ENCODE data around the gene CELF2. TPM values are rescaled to one million over a fixed set of nuclear protein-coding genes. Genes with fewer than 3 reads are reported as not detected.
A peak's percentile ranks its signal among the peaks of the same experiment; 100 is the strongest.

CELF2 gene
- total RNA-seq, 1 donor from 2014 or later: 94.9 TPM

DNA sequence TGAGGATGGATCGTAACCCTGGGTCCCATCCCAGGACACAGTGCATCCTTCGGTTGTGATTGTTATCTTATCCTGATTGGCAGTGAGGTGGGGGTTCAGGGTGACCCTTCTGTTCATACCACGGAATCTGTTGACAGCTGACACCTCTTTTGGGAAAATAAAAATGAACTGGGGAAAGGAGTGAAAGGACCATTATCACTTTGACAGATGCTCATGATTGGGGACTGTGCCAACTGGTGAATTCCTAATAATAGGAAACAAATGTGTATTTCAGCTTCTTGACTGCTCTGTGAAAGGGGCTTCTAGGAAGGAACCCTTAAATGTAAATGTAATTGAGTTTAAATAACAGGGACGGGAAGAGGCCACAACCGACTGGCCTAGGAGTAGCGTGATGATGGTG, 65.4 kb downstream of the CELF2 start:
- DNase-seq (ENCODE audit: low spot score): no peak
- no peak for ATAC-seq
- intact Hi-C loops (cut with DNase I): no loop called here

DNA sequence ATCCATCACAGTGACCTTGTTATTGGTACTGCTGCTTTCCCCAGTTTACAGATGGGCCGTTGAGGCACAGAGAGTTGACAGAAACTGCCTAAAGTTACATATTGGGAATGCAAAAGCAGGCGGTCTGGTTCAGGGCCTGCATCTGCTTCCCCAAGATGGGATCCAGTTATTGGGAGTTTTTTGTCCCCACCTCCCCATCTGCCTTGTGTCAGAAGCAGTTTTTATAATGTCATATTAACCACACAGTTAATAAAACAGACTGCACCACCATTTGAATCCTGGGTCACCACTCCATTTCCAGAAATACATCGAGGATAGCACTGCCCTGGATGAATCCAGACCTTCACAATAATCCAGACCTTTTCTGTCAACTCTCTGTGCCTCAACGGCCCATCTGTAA, 67.9 kb downstream of the CELF2 start:
- ATAC-seq (no peak), DNase-seq (ENCODE audit: low spot score) (no peak)
- intact Hi-C loops (cut with DNase I): no loop called here

DNA sequence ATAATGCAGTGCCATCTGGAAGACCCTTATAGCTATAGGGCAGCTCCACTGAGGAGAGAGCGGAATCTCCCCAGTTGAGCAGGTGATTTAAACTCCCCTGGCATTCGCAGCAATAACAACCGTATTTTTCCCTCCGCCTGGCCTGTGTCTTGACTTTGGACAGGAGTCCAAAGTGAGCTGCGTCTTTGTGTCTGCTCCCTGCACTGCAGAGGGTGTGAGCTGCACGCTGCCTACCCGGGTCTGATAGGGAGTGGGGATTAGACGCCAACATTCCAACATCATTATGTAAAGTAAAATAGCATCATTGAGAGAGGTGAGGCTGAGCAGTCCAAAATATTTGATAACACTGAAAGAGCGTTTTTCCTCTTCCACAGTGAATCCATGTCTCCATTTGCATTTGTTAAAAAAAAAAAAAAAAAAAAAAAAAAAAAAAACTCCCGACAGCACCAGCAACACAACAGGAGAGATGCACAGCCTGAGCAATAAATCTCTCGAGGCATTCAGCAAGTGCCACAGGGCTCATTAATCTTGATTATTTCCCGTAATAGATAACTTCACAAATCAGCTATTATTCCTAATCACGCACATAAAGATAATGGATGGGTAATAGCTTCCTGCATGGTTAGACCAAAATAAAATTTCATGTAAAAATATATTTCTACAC, 68.6 kb downstream of the CELF2 start:
- intact Hi-C loops (cut with DNase I): no loop called here
- no peak for DNase-seq (ENCODE audit: low spot score)
- ATAC-seq: peak; percentile 76

DNA sequence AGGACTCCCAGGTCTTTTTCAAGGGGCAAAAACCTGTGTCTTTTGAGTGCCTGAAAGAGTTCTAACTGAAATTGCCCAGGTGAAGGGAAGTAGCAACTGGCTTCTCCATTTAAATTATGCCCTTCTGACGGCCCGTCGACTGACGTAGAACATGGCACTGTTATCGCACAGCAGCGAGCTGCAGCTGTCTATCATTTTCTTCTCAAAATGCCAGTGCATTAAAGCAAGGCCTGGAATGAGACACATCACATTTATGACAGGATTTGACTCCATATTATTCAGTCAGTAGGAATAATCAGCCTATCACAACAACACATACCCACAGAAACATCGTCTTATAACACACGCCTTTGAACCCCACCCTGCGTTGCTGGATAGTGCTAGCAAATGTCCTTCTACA, 69.7 kb downstream of the CELF2 start:
- DNase-seq (ENCODE audit: low spot score) (no peak), ATAC-seq (no peak)
- intact Hi-C loops (cut with DNase I): no loop called here

DNA sequence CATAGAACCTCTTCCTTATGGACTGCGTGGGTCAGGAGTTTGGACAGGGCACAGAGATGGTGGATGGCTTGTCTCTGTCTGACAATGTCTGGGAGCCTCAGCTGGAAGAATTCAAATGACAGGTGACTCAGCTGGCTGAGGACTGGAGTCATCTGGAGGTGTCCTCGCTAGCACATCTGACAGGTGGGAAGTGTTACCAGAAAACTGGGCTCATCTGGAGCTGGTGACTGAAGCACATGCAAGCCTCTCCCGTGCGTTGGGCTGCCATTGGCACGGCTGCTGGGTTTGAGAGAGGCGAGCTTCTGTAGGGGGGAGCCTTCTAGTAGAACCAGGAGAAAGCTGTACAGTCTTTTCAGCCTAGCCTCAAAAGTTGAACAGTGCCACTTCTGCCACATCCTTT, 71.0 kb downstream of the CELF2 start:
- ATAC-seq: no peak
- no peak for DNase-seq (ENCODE audit: low spot score)

DNA sequence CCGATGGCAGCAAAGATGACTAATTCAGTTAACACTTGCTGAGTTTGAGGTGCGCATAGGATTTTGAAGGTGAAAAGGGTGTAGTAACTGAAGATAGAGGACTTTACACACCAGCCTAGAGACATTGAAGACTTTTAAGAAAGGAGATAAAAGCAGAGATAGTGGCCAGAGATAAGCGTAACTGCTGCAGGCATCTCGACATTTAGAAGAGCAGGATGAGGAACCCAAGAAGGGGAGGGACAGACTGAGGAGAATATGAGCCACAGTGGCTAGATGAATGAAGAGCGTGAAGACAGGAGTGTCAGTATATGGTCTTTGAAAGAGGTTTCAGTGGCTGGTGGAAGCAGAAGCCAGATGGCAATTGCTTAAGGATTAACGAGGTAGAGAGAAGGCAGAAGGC, 71.6 kb downstream of the CELF2 start:
- no peak for DNase-seq (ENCODE audit: low spot score)
- no peak for ATAC-seq
- intact Hi-C loops (cut with DNase I): no loop called here

More for the DNA sequence above, 71.0 kb downstream of the CELF2 start:
- intact Hi-C loops (cut with DNase I): no loop called here

DNA sequence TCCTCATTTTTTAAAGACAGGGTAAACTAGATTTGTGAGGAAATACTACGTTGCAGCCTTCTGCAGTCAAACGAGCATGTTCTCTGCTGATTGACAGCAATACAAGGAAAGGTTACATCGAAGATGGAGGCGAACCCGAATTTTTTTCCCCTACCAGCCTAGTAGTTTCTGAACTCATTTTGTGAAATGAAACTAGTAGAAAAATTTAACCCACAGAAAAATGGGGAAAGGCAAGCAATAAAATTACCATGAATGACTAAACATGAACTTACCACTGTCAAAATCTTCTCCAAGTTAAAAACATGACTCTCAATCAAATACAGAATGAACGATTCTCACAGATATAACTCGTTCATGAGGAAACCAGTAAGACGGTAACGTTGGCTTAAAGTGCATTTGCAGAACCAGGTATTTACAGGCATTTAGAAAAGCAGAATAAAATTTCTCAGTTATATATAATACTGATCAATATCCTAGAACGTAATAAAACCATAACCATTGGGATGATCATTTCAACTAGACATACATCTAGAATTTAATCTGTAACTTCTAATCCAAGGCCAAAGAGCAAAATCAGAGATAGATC, 73.9 kb downstream of the CELF2 start:
- DNase-seq (ENCODE audit: low spot score): no peak
- no peak for ATAC-seq
- intact Hi-C loops (cut with DNase I): no loop called here

DNA sequence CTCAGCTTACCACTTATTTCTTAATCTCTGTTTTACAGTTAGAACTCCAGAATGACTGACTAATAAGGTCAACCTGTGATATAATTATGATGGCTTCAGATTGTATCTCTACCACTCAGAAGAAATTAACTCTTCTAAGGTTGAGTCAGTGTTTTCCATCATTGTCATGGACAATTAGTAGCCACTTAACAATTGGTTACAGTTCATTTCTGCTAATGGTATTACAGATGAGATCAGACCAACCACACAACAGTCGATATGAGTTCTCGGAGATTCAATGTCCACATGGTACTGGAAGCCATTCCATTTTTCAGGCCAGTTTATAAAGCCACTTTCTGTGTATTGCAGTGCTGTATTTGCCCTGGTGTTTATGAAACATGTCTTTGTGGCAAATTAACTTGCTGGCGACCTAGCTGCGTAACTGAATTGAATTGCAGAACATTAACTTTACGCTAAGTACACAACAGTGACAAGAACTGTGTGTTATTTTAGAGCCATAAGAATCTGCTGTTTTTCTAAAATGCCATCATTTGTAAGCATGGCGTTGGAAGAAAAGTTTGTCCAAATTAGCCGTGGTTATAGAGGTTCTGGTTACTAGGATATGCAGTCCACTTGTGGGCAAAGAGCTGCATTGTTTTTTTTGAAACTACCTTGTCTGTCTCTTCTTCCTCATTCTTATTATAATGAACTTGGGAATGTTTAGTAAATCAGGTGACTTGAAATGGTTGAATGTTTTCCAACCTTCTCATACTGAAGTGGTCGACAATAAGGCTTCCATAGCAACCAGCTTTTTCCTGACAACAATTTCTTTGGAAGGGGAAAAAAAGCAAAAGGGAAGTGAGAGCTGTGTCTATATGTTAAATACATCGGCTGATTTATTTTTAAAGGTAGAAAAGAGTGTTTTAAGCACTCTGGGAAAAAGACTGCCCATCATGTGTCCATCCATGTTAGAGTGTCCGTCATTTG, 76.4 kb downstream of the CELF2 start:
- intact Hi-C loops (cut with DNase I): no loop called here
- ATAC-seq (no peak), DNase-seq (ENCODE audit: low spot score) (no peak)

DNA sequence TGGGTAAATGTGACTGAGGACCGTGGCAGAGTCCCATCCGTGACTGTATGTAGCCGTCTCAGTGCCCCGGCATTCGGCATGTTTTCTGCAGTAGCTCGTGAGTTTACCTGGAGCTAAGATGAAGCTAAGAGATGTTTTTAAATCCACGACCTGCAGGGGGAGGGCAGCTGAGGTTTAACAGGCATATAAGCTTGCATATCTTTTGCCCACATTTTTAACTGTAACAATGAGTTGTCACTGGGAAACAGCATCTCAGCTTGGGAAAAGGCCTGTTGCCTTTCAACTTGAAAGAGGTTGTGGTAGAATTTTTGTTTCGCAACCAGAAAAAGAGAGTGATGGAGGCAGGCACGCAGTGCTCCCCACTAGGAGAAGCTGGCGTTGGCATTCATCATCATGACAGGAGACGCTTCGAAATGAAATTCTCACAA, 77.7 kb downstream of the CELF2 start:
- DNase-seq (ENCODE audit: low spot score) (no peak), ATAC-seq (no peak)
- intact Hi-C loops (cut with DNase I): no loop called here

DNA sequence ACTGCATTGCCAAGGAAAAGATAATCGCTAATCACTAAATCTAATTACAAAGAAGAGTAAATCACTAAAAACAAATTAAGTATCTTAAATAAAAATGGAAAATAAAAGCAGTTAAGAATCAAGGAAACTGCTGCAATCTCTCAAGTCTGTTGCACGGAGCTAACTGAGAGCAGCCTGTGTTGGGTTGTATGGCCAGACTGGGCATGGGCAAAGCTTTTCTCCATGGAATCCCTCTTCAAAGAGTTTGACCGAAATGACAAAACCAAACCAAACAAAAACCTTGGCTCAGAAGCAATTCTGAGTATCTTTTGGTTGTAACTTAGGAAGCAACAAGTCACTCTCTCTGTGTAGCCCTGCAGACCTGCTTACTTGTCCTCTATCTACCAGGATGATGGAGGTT, 78.8 kb downstream of the CELF2 start:
- ATAC-seq: no peak
- intact Hi-C loops (cut with DNase I): no loop called here
- no peak for DNase-seq (ENCODE audit: low spot score)

DNA sequence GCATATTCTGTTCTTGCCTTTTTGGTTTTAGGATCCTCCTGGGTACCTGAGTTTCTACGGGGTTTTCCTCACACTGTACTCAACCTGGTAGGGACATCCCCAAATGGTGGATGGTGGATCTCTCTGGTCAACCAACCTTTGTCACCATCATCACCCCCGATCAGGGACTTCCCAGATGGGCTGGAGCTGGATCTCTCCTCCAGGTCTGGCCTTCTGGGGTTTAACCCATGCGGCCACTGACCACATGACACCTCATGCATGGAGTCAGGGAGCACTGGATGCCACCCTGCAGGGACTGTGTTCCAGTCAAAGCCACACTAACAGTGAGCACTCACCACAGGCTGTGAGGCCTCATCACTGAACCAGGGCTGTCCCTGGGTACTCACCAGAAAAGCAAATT, 80.0 kb downstream of the CELF2 start:
- ATAC-seq (peak; percentile 24), DNase-seq (ENCODE audit: low spot score) (no peak)
- intact Hi-C loops (cut with DNase I): no loop called here

DNA sequence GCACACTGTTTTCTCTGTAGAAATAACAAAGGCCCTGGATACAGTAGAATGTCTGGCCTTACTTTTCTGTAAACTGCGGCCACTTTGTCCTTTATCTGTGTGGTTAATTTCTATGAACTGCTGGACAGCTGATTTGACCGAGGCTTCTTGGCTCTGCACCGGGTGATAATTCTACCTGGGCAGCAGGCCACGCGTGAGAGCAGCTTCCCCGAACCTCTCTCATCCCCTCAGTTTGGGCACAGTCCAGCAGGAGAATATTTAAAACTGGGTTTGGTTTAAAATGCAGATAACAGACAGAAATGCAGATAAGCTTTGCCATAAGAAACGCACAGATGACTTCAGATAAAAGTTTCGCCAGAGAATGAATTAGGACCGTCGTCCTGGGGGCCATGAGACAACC, 81.0 kb downstream of the CELF2 start:
- no peak for ATAC-seq
- intact Hi-C loops (cut with DNase I): no loop called here
- no peak for DNase-seq (ENCODE audit: low spot score)

DNA sequence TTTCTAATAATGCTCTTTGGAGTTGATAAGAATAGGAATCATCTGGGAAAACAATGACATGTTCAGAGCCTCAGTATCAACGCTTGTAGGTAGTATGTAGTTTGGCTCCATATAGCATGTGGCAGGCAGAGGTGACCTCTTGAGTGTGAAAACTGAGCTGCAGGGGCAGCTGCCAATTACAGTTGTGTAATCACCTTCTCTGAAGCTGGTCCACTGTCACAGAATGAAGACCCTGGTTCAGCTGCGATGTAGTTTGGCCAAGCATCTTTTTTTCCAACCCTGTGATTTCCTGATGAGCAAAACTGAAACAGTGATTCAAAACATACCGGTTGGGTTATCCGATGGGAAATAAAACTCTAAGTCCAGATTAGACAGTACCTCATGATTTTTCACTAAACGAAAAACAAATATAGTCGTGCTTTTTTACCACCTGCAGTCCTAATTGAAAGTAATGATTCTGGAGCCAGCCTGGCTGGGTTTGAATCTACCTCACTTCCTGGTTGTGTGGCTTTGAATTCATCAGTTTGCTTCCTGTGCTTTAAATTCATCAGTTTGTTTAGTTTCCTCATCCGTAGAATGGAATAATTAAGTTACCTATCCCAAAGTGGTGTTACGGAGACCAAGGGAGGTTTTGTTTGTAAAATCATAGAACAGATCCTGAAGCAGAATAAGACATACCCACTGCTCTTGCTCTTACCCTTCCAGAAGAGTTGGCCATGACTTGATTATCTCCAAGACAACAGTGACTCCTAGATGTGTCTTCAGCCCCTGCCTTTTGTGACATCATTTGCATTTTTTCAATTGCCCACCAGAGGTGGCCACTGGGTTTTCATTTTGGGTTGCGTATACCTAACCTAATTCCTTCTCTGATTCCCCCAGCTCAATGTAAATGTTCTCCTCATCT, 87.4 kb downstream of the CELF2 start:
- DNase-seq (ENCODE audit: low spot score) (no peak), ATAC-seq (no peak)
- intact Hi-C loops (cut with DNase I): no loop called here

DNA sequence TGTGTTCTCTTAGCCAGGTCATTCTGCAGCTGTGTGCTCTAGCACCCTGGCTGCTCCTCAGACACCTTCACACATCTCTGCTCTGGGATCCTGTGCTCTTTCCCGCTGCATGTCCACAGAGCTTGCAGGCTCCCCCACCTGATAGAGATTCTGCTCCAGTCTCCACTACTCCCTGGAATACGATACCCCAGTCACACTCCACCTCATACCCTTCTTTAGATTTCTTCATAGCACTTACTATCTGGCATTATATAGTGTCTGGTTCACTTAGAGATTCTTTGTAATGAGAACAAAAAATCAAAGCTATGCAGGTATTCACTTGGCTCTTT, 88.0 kb downstream of the CELF2 start:
- ATAC-seq: no peak
- no peak for DNase-seq (ENCODE audit: low spot score)
- intact Hi-C loops (cut with DNase I): no loop called here

DNA sequence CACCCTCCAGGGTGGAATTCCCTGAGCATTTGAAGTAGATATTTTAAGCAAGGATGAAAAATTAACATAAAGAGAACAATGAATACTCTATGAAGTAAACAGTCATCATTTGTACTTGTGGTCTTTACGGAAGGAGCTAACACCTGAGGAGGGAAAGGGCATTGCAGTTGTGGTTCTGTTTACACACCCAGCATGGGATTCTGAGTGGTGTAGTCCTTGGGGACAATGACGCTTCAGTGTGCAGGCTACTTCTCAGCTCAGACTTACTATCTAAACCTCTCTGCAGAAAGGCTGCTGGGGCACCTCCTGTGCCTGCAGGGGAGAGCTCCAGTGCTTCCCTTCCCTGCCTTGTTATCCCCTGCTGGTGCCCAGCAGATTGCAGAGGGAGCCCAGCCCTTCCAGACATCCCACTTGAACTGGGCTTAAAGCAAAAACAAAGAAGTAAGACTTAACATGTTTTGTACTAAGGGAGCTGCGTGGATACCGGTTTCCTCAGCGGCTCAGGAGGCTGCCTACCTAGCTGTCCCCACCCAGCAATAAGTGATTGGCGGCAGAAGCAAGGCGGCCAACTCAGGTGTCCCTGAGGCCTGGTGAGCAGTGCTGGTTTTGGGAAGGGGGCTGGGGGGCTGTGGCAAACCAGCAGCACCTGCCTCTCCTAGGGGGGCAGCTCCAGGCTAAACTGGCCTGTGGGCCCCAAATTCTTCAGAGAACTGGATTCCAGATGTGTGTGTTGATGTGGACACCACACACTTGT, 89.1 kb downstream of the CELF2 start:
- DNase-seq (ENCODE audit: low spot score) (no peak), ATAC-seq (peak; percentile 20)
- intact Hi-C loops (cut with DNase I): no loop called here

DNA sequence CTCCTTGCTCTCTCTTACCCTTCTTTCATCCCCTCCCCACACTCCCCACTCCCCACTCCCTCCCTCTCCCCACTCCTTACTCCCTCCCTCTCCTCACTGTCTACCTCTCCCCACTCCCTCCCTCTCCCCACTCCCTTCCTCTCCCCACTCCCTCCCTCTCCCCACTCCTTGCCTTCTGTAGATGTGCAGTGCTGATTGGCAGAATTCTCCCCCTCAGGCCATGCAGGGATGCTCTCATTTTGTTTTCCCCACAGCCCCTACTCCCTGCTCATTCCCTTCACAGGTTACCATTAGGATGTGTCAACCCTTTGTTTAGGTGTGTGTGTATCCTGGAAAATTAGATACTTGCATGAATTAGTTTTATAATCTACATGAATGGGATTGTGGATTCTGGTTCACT, 90.3 kb downstream of the CELF2 start:
- ATAC-seq: no peak
- DNase-seq (ENCODE audit: low spot score): no peak
- intact Hi-C loops (cut with DNase I): no loop called here

DNA sequence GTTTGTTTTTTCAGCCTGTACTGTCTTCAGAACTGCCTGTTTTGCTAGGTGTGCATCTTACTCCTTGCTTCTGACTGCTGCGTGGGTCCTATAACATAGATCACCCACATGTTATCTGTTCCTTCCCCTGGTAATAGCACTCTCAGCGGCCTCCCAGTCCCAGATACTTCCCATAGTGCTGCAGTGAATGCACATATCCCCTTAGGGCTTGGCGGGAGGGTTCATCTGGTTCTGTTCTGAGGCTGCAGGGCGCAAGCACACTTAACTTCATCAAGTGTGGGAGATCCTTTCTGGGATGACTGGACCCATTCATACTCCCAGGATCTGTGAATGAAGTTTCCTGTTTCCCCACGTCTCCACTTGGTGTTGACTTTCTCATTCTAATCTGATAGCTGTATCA, 90.7 kb downstream of the CELF2 start:
- ATAC-seq (peak; percentile 29), DNase-seq (ENCODE audit: low spot score) (no peak)
- intact Hi-C loops (cut with DNase I): no loop called here

DNA sequence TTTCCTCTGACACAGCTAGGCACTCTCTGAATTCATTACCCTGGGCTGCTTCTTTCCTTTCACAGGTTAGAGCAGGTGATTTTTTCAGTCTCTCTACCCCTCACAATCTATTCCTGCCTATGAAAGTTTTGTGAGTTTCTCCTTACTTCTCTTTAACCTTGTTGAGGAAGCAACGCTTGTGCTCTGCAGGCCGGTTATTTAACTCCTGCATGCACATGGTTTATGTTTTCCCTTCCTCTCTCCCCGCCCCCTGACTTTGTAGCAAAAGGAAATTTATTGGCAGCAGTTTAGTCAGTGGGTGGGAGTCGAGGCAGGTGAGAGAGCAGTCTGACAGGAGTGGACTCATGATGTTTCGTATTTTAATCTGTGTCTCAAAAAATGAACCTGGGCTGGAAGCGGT, 91.9 kb downstream of the CELF2 start:
- no peak for DNase-seq (ENCODE audit: low spot score)
- no peak for ATAC-seq
- intact Hi-C loops (cut with DNase I): no loop called here

DNA sequence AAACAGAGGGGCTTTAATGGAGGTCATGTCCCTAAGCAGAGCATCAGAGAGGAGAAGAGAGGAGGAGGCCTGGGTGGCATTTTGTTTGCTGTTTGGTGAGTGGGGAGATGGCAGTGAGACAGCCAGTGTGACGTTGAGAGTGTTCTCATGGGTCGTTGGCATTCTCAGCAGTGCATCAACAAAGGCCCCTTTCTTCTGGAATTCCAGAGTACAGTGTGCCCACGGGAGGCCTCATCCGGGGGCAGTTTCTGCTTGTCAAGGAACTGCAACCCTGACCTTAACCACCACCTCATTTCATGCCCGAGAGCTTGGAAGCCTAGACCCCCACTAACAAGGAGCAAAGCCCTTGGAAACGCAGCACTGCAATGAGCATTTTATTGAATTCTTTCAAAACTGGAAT, 92.9 kb downstream of the CELF2 start:
- DNase-seq (ENCODE audit: low spot score) (peak; percentile 73), ATAC-seq (peak; percentile 88)
- intact Hi-C loops (cut with DNase I): no loop called here

Measured in sciatic nerve (tissue), 2 donors.